ENCODE results near the gene TYRO3.
A peak's percentile ranks its signal among the peaks of the same experiment; 100 is the strongest.
"Not testable (repeated sequence)": the region's sequence is repeated elsewhere in the genome, so short reads cannot be mapped to it uniquely, and the experiment has no call there.

Gene TYRO3

DNA sequence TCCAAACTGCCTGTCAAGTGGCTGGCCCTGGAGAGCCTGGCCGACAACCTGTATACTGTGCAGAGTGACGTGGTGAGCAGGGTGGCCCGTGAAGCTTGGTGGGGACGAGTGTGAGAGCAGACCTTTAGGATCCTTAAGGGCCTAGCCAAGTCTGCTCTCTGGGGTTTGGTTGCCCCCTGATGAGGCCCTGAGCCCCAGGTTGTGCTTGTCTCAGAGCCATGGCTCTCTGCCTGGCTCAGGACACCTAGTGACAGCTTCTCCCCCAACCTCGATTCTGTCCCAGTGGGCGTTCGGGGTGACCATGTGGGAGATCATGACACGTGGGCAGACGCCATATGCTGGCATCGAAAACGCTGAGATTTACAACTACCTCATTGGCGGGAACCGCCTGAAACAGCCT lies 14.4 kb downstream of the TYRO3 start:
- no peak for DNase-seq (ENCODE audit: low spot score)

DNA sequence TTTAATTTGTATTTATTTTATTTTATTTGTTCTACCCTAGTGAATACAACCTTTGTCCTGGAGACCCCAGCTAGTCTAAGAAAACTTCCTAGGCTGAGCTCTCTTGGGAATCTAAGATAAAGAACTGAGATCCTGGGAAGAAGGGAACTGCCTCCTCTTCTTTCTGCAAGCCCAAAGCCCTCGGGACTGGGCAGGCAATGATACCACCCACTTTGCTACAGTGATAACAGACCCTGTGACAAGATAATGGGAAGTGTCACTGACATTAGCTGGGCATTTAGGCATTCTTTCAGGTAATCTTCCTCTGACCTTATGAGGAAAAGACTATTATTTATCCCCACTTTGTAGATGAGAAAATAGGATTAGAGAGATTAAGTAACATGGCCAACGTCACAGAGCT lies 15.1 kb downstream of the TYRO3 start:
- no peak for DNase-seq (ENCODE audit: low spot score)

DNA sequence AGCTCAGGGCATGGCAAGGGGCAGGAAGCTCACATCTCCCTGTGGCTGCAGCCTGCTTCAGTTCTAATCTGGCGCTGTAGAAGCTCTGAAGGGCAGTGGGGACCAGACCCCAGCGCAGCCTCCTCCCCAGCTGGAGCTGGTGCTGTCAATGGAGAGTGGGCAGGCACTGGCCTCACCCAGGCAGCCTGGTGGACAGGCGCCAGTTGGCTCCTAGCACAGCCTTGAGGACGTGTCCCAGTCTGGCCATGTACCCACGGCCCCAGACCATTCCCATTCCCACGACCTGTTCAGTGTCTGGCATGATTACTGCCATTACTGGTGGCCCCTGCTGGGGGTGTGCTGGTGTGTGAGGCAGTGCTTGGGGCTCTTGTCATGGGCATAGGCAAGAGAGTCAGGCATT lies 16.3 kb downstream of the TYRO3 start:
- DNase-seq (ENCODE audit: low spot score): no peak

DNA sequence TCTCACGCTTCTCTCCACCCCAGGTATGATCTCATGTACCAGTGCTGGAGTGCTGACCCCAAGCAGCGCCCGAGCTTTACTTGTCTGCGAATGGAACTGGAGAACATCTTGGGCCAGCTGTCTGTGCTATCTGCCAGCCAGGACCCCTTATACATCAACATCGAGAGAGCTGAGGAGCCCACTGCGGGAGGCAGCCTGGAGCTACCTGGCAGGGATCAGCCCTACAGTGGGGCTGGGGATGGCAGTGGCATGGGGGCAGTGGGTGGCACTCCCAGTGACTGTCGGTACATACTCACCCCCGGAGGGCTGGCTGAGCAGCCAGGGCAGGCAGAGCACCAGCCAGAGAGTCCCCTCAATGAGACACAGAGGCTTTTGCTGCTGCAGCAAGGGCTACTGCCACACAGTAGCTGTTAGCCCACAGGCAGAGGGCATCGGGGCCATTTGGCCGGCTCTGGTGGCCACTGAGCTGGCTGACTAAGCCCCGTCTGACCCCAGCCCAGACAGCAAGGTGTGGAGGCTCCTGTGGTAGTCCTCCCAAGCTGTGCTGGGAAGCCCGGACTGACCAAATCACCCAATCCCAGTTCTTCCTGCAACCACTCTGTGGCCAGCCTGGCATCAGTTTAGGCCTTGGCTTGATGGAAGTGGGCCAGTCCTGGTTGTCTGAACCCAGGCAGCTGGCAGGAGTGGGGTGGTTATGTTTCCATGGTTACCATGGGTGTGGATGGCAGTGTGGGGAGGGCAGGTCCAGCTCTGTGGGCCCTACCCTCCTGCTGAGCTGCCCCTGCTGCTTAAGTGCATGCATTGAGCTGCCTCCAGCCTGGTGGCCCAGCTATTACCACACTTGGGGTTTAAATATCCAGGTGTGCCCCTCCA lies 19.1 kb downstream of the TYRO3 start:
- peak; percentile 82 for DNase-seq (ENCODE audit: low spot score)

DNA sequence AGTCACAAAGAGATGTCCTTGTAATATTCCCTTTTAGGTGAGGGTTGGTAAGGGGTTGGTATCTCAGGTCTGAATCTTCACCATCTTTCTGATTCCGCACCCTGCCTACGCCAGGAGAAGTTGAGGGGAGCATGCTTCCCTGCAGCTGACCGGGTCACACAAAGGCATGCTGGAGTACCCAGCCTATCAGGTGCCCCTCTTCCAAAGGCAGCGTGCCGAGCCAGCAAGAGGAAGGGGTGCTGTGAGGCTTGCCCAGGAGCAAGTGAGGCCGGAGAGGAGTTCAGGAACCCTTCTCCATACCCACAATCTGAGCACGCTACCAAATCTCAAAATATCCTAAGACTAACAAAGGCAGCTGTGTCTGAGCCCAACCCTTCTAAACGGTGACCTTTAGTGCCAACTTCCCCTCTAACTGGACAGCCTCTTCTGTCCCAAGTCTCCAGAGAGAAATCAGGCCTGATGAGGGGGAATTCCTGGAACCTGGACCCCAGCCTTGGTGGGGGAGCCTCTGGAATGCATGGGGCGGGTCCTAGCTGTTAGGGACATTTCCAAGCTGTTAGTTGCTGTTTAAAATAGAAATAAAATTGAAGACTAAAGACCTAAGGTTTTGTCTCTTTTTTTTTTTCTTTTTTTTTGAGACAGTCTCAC lies 19.8 kb downstream of the TYRO3 start:
- DNase-seq (ENCODE audit: low spot score): no peak

DNA sequence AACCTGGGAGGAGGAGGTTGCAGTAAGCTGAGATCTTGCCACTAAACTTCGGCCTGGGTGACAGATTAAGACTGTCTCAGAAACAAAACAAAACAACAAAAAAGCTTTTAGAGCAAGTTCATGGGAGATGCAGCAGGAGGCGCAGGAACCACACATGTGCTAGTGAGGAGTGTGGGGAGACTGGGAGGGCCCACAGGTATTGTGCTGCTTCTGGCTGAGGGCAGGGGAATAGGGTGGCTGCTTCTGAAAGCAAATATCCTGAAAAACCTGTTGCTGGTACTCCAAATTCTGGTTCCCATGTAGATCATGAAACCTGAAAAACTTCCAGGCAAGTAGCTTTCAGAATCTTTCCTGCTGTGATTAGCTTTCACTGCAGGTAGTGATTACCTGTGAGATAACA lies 22.1 kb downstream of the TYRO3 start:
- no peak for DNase-seq (ENCODE audit: low spot score)

DNA sequence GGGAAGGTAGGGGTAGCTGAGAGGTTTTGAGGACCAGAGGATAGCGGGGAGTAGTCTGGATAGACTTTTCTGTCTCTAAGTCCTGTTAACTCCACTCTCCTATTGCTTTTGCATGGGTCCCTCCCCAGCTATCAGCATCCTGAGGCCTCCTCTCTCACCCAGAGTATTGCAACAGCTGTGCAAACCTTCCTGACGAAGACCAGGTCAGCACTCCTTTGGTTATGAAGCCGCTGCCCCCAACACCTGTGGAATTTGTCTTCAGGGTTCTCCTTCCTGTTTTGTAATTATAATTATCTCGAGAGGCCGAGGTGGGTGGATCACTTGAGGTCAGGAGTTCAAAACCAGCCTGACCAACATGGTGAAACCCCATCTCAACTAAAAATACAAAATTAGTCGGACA lies 24.8 kb downstream of the TYRO3 start:
- no peak for DNase-seq (ENCODE audit: low spot score)

DNA sequence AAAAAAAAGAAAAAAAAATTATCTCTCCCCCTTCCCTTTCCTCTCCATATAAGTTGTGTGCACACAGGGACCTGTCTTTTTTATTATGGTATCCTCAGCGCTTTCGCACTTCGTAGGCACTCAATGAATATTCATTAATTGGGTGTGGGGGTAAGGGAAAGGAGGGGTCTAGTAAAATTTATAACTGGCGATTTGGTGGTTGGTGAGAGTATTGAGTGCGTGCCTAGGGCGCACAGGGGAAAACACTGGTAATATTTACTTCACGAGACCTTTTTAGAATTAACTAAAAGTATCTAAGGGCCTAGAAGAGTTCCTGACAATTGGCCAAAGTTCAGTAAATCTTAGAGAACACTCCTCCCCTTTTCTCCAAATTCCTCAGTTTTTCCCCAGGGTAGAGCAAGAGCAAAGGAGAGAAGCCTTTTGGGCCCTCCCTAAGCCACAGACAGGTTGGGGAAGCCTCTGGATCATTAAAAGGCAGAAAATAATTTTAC lies 25.7 kb downstream of the TYRO3 start:
- no peak for DNase-seq (ENCODE audit: low spot score)

DNA sequence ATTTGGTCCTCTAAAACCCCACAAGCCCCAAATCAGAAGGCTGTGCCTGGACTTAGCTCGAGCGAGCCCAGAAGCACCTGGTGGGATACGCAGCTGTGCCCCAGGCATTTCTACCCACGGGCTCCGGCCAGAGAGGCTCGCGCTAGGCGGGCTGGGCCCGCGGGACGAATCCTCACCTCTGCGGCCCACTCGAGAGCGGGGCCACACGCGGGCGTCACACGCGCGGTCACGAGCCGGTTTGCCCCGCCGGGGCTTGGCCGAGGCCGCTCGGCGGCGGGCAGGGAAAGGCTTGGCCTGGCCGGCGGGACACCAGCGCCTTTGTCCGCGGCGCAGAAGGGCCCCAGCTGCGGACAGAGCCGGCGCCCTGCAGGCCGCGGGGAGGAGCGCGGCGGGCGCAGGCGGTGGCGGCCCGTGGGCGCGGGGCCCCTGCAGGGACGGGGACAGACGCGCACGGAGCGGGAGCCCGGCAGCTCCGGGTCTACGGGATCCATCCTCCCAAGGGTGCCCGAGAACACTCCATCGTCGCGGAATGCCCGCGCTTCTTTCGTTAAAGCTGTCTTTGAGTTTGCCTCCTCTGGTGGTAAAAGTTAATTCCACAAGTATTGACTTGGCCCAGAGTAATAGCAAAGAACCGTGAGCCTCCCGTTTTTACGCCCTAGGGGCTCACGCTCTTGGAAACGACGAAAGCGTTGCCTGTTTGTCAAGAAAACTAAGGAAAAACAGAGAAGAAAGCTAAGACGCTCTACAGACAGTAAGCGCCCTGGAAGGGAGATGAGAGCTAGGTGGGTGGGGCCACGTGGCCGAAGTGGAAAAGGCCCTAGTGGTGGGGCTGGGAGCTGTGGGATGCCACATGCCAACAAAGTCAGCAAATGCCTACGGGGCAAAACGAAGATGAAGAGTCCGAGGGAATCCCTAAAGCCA lies 26.4 kb downstream of the TYRO3 start:
- DNase-seq (ENCODE audit: low spot score): peak; percentile 61

DNA sequence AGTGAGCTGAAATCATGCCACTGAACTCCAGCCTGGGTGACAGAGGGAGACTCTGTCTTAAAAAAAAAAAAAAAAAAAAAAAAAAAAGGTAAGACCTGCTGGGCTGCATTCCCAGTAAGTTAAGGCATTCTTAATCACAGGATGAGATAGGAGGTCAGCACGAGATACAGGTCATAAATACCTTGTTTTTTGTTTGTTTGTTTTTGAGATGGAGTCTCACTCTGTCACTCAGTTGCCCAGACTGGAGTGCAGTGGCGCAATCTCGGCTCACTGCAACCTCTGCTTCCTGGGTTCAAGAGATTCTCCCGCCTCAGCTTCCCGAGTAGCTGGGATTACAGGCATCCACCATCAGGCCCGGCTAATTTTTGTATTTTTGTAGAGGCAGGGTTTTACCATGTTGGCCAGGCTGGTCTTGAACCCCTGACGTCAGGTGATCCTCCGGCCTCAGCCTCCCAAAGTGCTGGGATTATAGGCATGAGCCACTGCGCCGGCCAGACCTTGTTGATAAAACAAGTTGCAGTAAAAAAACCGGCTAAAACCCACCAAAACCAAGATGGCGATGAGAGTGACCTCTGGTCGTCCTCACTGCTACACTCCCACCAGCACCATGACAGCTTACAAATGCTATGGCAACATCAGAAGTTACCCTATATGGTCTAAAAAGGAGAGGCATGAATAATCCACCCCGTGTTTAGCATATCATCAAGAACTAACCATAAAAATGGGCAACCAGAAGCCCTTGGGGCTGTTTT lies 27.7 kb downstream of the TYRO3 start:
- DNase-seq (ENCODE audit: low spot score): not testable (repeated sequence)

DNA sequence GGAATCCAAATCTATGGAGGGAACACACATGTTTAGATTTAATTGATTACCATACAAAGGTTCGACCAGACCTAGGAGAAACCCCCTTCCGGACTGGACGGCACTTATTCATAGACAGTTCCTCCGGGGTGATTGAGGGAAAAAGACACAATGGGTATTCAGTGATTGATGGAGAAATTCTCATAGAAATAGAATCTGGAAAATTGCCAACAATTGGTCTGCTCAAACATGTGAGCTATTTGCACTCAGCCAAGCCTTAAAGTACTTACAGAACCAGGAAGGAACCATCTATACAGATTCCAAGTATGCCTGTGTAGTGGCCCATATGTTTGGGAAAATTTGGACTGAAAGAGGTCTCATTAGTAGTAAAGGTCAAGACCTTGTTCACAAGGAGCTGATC lies 30.0 kb downstream of the TYRO3 start:
- DNase-seq (ENCODE audit: low spot score): not testable (repeated sequence)

DNA sequence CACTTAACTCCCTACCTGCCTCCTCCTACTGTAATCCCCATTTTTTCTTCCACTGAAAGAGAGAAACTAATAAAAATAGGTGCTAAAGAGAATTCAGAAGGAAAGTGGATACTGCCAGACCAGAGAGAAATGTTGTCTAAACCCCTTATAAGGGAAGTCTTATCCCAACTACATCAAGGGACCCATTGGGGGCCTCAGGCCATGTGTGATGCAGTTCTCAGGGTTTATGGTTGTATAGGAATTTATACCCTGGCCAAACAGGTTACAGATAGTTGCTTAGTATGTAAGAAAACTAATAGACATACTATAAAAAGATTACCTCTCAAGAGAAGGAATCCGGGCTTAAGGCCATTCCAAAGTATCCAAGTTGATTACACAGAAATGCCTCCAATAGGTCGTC lies 30.6 kb downstream of the TYRO3 start:
- not testable (repeated sequence) for DNase-seq (ENCODE audit: low spot score)

DNA sequence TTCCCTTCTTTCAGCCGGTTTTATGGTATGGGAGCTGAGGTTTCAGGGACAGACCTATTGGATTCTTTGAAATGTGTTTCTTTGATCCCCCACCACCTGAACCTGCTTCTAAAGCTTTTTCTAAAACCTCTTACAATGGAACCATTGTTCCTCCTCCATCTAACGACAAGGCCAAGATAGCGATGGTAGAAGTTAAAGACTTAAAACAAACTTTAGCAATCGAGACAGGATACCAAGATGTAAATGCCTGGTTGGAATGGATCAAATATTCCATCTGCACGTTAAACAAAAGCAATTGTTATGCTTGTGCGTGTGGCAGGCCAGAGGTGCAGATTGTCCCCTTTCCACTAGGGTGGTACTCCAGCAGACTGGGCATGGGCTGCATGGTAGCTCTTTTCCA lies 32.2 kb downstream of the TYRO3 start:
- DNase-seq (ENCODE audit: low spot score): not testable (repeated sequence)

DNA sequence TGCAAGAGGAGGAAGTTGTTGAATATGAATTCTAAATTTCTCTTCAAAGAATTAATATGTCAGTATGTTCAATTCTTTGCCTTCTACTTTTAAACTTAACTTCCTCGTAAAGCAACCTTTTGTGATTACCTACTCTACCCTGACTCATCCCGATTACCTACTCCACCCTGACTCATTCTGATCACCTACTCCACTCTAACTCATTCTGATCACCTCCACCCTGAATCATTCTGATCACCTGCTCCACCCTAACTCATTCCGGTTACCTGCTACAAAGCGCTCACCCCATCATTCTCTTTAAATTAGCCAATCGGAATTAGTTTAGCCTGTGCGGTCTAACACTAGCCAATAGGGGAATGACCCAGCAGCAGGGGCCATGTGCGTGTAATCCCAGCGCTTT lies 33.7 kb downstream of the TYRO3 start:
- not testable (repeated sequence) for DNase-seq (ENCODE audit: low spot score)

DNA sequence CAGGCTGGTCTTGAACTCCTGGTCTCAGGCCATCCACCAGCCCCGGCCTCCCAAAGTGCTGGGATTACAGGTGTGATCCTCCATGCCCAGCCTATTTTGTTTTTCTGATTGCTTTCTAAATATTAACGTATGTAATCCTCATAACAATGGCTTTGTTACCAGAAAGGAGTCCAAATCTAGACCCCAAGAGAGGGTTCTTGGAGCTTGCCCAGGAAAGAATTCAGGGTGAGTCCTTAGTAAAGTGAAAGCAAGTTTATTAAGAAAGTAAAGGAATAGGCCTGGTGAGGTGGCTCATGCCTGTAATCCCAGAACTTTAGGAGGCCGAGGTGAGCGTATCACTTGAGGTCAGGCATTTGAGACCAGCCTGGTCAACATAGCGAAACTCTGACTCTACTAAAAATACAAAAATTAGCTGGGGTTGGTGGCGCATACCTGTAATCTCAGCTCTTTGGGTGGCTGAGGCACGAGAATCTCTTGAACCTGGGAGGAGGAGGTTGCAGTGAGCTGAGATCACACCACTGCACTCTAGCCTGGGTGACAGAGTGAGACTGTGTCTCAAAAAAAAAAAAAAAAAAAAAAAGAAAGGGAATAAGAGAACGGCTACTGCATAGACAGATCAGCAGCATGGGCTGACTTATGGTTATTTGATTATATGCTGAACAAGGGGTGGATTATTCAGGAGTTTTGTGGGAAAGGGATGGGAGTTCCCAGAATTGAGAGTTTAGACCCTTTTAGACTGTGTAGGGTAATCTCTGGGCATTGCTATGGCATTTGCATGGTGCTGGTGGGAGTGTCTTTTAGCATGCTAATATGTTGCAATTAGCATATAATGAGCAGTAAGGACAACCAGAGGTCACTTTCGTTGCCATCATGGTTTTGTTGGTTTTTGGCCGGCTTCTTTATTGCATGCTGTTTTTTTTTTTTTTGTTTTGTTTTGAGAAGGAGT lies 36.1 kb downstream of the TYRO3 start:
- no peak for DNase-seq (ENCODE audit: low spot score)

DNA sequence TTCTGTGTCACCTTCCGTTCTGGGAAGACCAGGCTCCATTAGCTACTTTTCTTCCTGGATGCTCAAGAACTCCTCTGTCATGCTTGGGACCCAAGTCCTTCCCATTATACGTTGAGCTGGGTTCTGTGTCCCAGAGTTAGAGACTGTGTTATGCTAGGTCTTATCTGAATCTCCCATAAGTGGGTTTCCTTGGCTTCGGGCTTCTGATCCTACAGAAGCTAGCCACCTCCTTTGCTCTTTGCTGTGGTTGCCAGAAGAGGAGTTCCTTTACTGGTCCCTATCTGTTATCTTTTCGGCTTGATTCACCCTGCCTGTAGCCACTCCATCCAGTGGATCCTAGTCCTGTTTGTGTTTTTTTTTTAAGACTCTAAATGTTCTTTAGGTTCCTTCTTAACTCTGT lies 38.0 kb downstream of the TYRO3 start:
- no peak for DNase-seq (ENCODE audit: low spot score)

DNA sequence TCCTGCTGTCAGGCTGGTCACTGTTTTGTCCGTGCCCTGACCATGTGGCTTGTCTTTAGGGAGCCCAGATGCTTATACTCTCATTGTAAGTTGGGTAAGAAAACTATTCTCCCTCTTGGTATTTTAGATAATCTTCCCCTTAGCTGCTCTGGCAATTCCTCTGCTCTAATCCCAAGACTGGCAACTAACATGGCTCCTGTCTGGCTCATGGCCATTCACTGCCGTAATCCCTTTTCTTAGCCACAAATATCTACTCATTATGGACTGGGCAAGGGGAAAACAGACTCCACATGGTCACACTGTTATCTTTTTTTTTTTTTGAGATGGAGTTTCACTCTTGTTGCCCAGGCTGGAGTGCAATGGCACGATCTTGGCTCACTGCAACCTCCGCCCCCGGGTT lies 38.8 kb downstream of the TYRO3 start:
- DNase-seq (ENCODE audit: low spot score): no peak

DNA sequence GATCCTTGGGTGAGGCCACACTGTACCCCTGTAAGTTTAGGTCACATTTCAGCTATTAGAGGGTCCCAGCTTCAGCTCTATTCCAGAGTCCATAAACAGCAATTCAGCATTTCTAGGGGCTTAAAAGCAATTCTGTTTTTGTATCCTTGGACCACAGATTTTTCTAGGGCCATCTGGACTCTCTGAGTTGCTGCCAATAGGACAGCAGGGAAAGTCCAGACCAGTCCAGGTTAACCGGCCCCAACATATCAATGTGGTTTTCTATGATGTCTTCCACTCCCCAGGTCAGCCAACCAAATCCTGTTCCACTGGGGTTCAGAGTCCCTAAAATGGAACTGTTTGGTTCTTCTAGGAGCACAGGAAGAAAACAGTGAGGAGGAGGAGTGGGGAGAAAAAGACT lies 40.0 kb downstream of the TYRO3 start:
- no peak for DNase-seq (ENCODE audit: low spot score)

DNA sequence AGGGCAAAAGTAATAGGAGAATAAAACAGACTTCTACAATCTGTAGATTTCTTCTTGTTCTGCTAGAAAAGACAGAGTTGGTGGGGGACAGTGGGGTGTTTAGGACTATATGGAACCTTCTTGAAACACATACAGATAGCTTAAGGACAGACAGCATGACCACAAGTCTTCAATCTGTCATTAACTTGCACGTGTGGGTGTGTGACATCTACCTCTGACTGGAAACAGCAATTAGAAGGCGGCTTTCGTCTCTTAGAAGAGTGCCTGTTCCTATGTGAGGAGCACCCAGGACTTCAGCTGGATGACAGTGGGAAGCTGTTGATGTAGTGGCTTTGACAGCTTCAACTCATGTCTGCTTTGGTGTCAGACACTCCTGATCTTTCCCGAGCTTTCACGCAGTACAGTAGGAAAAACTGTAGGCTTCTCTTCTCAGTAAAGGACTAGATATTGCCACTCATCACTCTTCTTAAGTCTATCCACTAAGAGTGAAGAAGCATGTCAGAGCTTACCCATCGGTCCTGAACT lies 44.5 kb downstream of the TYRO3 start:
- no peak for DNase-seq (ENCODE audit: low spot score)

All from pons (tissue), 1 donor.